GM23338 (cell line): ENCODE data around the gene C6orf15. TPM values are rescaled to one million over a fixed set of nuclear protein-coding genes. Genes with fewer than 3 reads are reported as not detected.

Experiments used
- ATAC-seq: fragments of 200-7000 bp; cut with Tn5 transposase; 3 replicates; pipeline ENCODE4 v1.9.1; 2020
- DNase-seq: peaks from one replicate; pipeline ENCODE4 v3.0.0-alpha.2; 2015; ENCODE audit warnings: low spot score
- H2AFZ ChIP-seq: fragments of 200-600 bp; sonication (generic); 2 replicates; pipeline ENCODE4 v1.8.0; 2016; ENCODE audit warnings: antibody characterized with exemption, mild to moderate bottlenecking, moderate library complexity
- H3F3A ChIP-seq: fragments of 200-600 bp; sonication (generic); replicated peaks from 2 replicates; pipeline ENCODE4 v1.8.0; 2017; ENCODE audit warnings: antibody characterized with exemption, mixed run types, low read depth
- H3K27ac ChIP-seq: fragments of 200-600 bp; sonication (generic); 2 replicates; pipeline ENCODE4 v1.6.1; 2016; ENCODE audit warnings: low read depth
- H3K27me3 ChIP-seq: fragments of 200-600 bp; sonication (generic); 2 replicates; pipeline ENCODE4 v1.8.0; 2016; ENCODE audit warnings: mild to moderate bottlenecking, mixed run types, moderate library complexity; ENCODE audit not compliant: insufficient read depth
- H3K36me3 ChIP-seq: fragments of 200-600 bp; sonication (generic); 2 replicates; pipeline ENCODE4 v1.8.0; 2016; ENCODE audit warnings: mild to moderate bottlenecking; ENCODE audit not compliant: insufficient read depth
- H3K4me1 ChIP-seq: fragments of 200-600 bp; sonication (generic); 2 replicates; pipeline ENCODE4 v1.8.0; 2016; ENCODE audit warnings: mild to moderate bottlenecking, moderate library complexity; ENCODE audit not compliant: insufficient read depth
- H3K4me2 ChIP-seq: fragments of 200-600 bp; sonication (generic); 2 replicates; pipeline ENCODE4 v1.7.1; 2017; ENCODE audit warnings: mixed run types
- H3K4me3 ChIP-seq: fragments of 200-600 bp; sonication (generic); 2 replicates; pipeline ENCODE4 v1.6.1; 2016; ENCODE audit warnings: mixed run types
- H3K79me2 ChIP-seq: fragments of 200-600 bp; sonication (generic); replicated peaks from 2 replicates; pipeline ENCODE4 v1.8.0; 2017; ENCODE audit warnings: mild to moderate bottlenecking; ENCODE audit not compliant: insufficient read depth
- H3K9me2 ChIP-seq: fragments of 200-600 bp; sonication (generic); 2 replicates; pipeline ENCODE4 v1.8.0; 2017; ENCODE audit not compliant: insufficient read depth
- H4K20me1 ChIP-seq: fragments of 200-600 bp; sonication (generic); replicated peaks from 2 replicates; pipeline ENCODE4 v1.8.0; 2017; ENCODE audit warnings: mild to moderate bottlenecking; ENCODE audit not compliant: insufficient read depth
- H3K27ac Mint-ChIP-seq: 2 replicates; pipeline ENCODE4 v1.8.0; 2020; ENCODE audit warnings: inconsistent platforms, mild to moderate bottlenecking, moderate library complexity, mixed read lengths
- H3K27me3 Mint-ChIP-seq: 3 replicates; pipeline ENCODE4 v1.8.0; 2022; ENCODE audit warnings: low read depth, mild to moderate bottlenecking, moderate library complexity, mixed read lengths, inconsistent platforms; ENCODE audit not compliant: insufficient read depth, poor library complexity
- H3K36me3 Mint-ChIP-seq: 3 replicates; pipeline ENCODE4 v1.8.0; 2021; ENCODE audit warnings: low read depth, mild to moderate bottlenecking, inconsistent platforms, moderate library complexity, mixed read lengths
- H3K4me1 Mint-ChIP-seq: 3 replicates; pipeline ENCODE4 v1.8.0; 2020; ENCODE audit warnings: mild to moderate bottlenecking, inconsistent platforms, mixed read lengths
- H3K4me3 Mint-ChIP-seq: 3 replicates; pipeline ENCODE4 v1.8.0; 2021; ENCODE audit warnings: moderate library complexity, mild to moderate bottlenecking, inconsistent platforms, mixed read lengths
- H3K9me3 Mint-ChIP-seq: 3 replicates; pipeline ENCODE4 v1.8.0; 2020; ENCODE audit warnings: moderate library complexity, mild to moderate bottlenecking, inconsistent platforms, mixed read lengths
- CREB1 ChIP-seq: fragments of 250-450 bp; sonication (Bioruptor Pico); IDR thresholded peaks from 2 replicates; pipeline ENCODE4 v1.5.0; 2020; ENCODE audit warnings: low read depth, mild to moderate bottlenecking, moderate library complexity
- CTCF ChIP-seq, 2 experiments: fragments of 200-600 bp in 1 of 2; sonication (generic) in 1 of 2; conservative IDR thresholded peaks; 2 replicates each; pipeline versions ENCODE4 v1.5.1 to v1.6.1; 2016 to 2017; ENCODE audit warnings: antibody characterized with exemption in 2 of 2, low read depth in 2 of 2, mild to moderate bottlenecking in 2 of 2, moderate library complexity in 1 of 2
- EZH2 ChIP-seq: fragments of 200-600 bp; sonication (generic); IDR thresholded peaks from one replicate; pipeline ENCODE4 v1.8.0; 2017; ENCODE audit warnings: antibody characterized with exemption, mild to moderate bottlenecking, low read depth; ENCODE audit not compliant: unreplicated experiment
- EZH2phosphoT487 ChIP-seq: fragments of 200-600 bp; sonication (generic); IDR thresholded peaks from one replicate; pipeline ENCODE4 v1.8.1; 2018; ENCODE audit warnings: antibody characterized with exemption; ENCODE audit not compliant: unreplicated experiment
- JUNB ChIP-seq: IDR thresholded peaks from one replicate; pipeline ENCODE4 v1.6.1; 2016; ENCODE audit warnings: antibody characterized with exemption; ENCODE audit not compliant: unreplicated experiment
- NANOG ChIP-seq: IDR thresholded peaks from 2 replicates; pipeline ENCODE4 v1.6.1; 2016; ENCODE audit warnings: antibody characterized with exemption, borderline replicate concordance
- POLR2AphosphoS5 ChIP-seq: IDR thresholded peaks from 2 replicates; pipeline ENCODE4 v1.6.1; 2016; ENCODE audit warnings: antibody characterized with exemption, low read depth
- REST ChIP-seq: IDR thresholded peaks from one replicate; pipeline ENCODE4 v1.6.1; 2018; ENCODE audit warnings: antibody characterized with exemption; ENCODE audit not compliant: unreplicated experiment
- STAT1 ChIP-seq: IDR thresholded peaks from one replicate; pipeline ENCODE4 v1.6.1; 2016; ENCODE audit warnings: antibody characterized with exemption; ENCODE audit not compliant: unreplicated experiment
- ZNF114 ChIP-seq: fragments of 250-450 bp; sonication (Bioruptor Pico); IDR thresholded peaks from 2 replicates; pipeline ENCODE4 v1.5.0; 2020; ENCODE audit warnings: mild to moderate bottlenecking, moderate library complexity
- ZNF331 ChIP-seq: fragments of 250-450 bp; sonication (Bioruptor Pico); IDR thresholded peaks from 2 replicates; pipeline ENCODE4 v1.5.0; 2020; ENCODE audit warnings: low read depth, mild to moderate bottlenecking, moderate library complexity
- ZNF462 ChIP-seq: fragments of 250-450 bp; sonication (Bioruptor Pico); IDR thresholded peaks from 2 replicates; pipeline ENCODE4 v1.5.0; 2020; ENCODE audit warnings: mild to moderate bottlenecking, moderate library complexity
- polyA plus RNA-seq: library from polyadenylated mRNA; unstranded; fragments of >200 nt; fragmentation: Nextera tagmentation; extraction: Ambion mirVana; gene quantifications from 2 replicates; pipeline ENCODE4 v1.2.1, GENCODE V29; 2016
- total RNA-seq: library from RNA; depleted of rRNA; stranded (reverse); fragments of >200 nt; shearing (Covaris generic); gene quantifications from 2 replicates; pipeline ENCODE4 v1.2.3, GENCODE V29; 2014
- TF ChIP-seq, protein P1 (sequence below): IDR thresholded peaks from 2 replicates; pipeline ENCODE4 v1.6.1; 2016; ENCODE audit warnings: antibody characterized with exemption

Gene C6orf15
- total and polyA plus RNA-seq, 2 experiments from 2014 or later: not detected

DNA sequence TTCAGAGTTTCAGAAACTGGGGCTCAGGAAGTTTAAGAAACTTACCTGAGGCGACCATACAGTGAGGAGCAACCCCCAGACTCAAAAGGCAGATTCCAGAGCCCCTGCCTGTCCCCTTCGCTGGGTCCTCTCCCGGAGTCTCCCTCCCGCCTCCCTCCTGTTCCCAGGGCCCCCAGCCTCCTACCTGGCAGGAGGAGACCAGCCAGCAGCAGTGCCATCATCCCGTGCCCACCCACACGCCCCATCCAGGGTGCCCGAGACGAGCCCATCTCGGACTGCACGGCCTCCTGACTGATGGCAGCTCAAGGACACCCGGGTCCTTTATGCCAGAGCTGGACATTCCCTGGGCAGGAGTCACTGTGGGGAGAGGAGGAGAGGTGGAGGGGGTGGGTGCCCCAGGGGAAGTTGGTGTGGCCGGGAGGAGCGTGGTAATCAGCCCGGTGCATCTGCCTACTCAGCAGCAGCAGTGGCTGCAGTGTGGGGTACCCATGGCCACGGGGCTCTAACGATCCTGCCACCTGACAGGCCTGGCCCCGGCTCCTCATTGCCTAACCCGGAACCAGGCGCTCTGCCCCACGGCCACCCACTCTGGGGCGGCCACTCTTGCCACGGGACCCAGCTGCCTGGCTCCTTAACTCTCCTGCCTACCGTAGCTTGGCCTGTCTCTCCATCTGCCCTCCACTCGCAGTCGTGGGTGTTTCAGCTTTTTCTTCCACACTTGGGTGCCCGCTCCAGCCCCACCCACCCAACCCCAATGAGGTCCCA lies 8.0 kb upstream of the C6orf15 start, which contains the start of gene CDSN:
Gene CDSN (minus strand): TSS at position 296 of the 765 bp plus-strand sequence. CDS start 27 bp downstream, at position 269.
- H3K27ac Mint-ChIP-seq: no peak within 1 kb of the TSS
- Histone ChIP-seq H3K79me2 (no peaks in the 10 kb centered on the region), H4K20me1 (no peaks in the 10 kb centered on the region), H3K4me3 (no peak within 1 kb of the TSS), H3K36me3 (no peaks in the 10 kb centered on the region), H3K9me2 (no peaks in the 10 kb centered on the region), H2AFZ (no peak within 1 kb of the TSS), H3K27me3 (no peaks in the 10 kb centered on the region), H3K27ac (no peak within 1 kb of the TSS), H3F3A (no peaks in the 10 kb centered on the region), H3K4me1 (no peaks in the 10 kb centered on the region; the same call in 1 of the 2 replicates), H3K4me2 (no peak within 1 kb of the TSS)
- H3K4me3 Mint-ChIP-seq: no peak within 1 kb of the TSS
- DNase-seq (no peak), ATAC-seq (no peak)
- TF ChIP-seq CTCF (conservative IDR thresholded peaks at IDR 0.05; ENCODE audit: low read depth in 2 of 2): no peak
- TF ChIP-seq, protein P1, sequence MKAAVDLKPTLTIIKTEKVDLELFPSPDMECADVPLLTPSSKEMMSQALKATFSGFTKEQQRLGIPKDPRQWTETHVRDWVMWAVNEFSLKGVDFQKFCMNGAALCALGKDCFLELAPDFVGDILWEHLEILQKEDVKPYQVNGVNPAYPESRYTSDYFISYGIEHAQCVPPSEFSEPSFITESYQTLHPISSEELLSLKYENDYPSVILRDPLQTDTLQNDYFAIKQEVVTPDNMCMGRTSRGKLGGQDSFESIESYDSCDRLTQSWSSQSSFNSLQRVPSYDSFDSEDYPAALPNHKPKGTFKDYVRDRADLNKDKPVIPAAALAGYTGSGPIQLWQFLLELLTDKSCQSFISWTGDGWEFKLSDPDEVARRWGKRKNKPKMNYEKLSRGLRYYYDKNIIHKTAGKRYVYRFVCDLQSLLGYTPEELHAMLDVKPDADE: no peak
- no peak for TF ChIP-seq EZH2phosphoT487
- TF ChIP-seq NANOG: no peak
- no peak for TF ChIP-seq ZNF462
- no peak for TF ChIP-seq ZNF331 (CRISPR knock-in tag)
- no peak for TF ChIP-seq EZH2
- no peak for TF ChIP-seq REST
- no peak for TF ChIP-seq POLR2AphosphoS5
- no peak for TF ChIP-seq STAT1
- no peak for TF ChIP-seq ZNF114 (CRISPR knock-in tag)
- no peak for TF ChIP-seq CREB1 (CRISPR knock-in tag)
- no peak for TF ChIP-seq JUNB
- H3K4me1 Mint-ChIP-seq: peaks cover 6% of the 10 kb centered on the region
- H3K27me3 Mint-ChIP-seq: peaks cover 16% of the 10 kb centered on the region
- H3K9me3 Mint-ChIP-seq: no peaks in the 10 kb centered on the region; the same call in 2 of the 3 replicates
- no peaks in the 10 kb centered on the region for H3K36me3 Mint-ChIP-seq
